GM18520 (cell line): Measurements from ENCODE around the gene CCDC154.
"Not testable (repeated sequence)": the region's sequence is repeated elsewhere in the genome, so short reads cannot be mapped to it uniquely, and the experiment has no call there.

Source experiments
- ATAC-seq: cut with Tn5 transposase; IDR thresholded peaks from one replicate; pipeline ENCODE4 v1.9.1; 2021; ENCODE audit not compliant: unreplicated experiment

Gene CCDC154

GRCh38 chr16:1455190-1456171 is 11.1 kb upstream of the CCDC154 start:
- no peak for ATAC-seq

- no peak for ATAC-seq
Measured at GRCh38 chr16:1454561-1454960, 10.2 kb upstream of the CCDC154 start.

GRCh38 chr16:1453316-1453715 is 9.0 kb upstream of the CCDC154 start:
- ATAC-seq, result no peak

- ATAC-seq, result no peak
Measured at GRCh38 chr16:1452530-1452929, 8.2 kb upstream of the CCDC154 start.

GRCh38 chr16:1451702-1452392 is 7.5 kb upstream of the CCDC154 start:
- no peak for ATAC-seq

GRCh38 chr16:1450841-1451240 is 6.5 kb upstream of the CCDC154 start:
- no peak for ATAC-seq

GRCh38 chr16:1450218-1450617 is 5.9 kb upstream of the CCDC154 start:
- no peak for ATAC-seq

- no peak for ATAC-seq
Measured at GRCh38 chr16:1449201-1449788, 4.9 kb upstream of the CCDC154 start.

GRCh38 chr16:1448536-1449116 is 4.3 kb upstream of the CCDC154 start:
- no peak for ATAC-seq

GRCh38 chr16:1447965-1448364 is 3.6 kb upstream of the CCDC154 start:
- ATAC-seq, result no peak

GRCh38 chr16:1446296-1447080 is 2.1 kb upstream of the CCDC154 start:
- no peak for ATAC-seq

GRCh38 chr16:1445518-1446203 is 1.3 kb upstream of the CCDC154 start:
- ATAC-seq, result no peak

GRCh38 chr16:1444730-1445517 is 568 bp upstream of the CCDC154 start:
- ATAC-seq, result no peak

- no peak for ATAC-seq
Measured at GRCh38 chr16:1443403-1443973, 868 bp downstream of the CCDC154 start.

GRCh38 chr16:1442697-1443096 is 1.7 kb downstream of the CCDC154 start:
- no peak for ATAC-seq

GRCh38 chr16:1441391-1441829 is 2.9 kb downstream of the CCDC154 start:
- no peak for ATAC-seq

GRCh38 chr16:1439699-1440074 is 4.7 kb downstream of the CCDC154 start:
- not testable (repeated sequence) for ATAC-seq

- no peak for ATAC-seq
Measured at GRCh38 chr16:1439058-1439698, 5.2 kb downstream of the CCDC154 start.
